HG03520 (cell line): ENCODE measurements around the gene NCOA4.
"Not testable (repeated sequence)": the region's sequence is repeated elsewhere in the genome, so short reads cannot be mapped to it uniquely, and the experiment has no call there.

Experiments
- ATAC-seq: cut with Tn5 transposase; IDR thresholded peaks from one replicate; pipeline ENCODE4 v1.9.1; 2021; ENCODE audit warnings: mild to moderate bottlenecking, moderate library complexity; ENCODE audit not compliant: unreplicated experiment

NCOA4 gene

GRCh38 chr10:46030091-46030937, at the start of gene NCOA4:
TSS of gene NCOA4 (minus strand) at chr10:46030623. CDS start at chr10:46016680, 13,943 bp downstream.
- peak; percentile 91 for ATAC-seq

DNA sequence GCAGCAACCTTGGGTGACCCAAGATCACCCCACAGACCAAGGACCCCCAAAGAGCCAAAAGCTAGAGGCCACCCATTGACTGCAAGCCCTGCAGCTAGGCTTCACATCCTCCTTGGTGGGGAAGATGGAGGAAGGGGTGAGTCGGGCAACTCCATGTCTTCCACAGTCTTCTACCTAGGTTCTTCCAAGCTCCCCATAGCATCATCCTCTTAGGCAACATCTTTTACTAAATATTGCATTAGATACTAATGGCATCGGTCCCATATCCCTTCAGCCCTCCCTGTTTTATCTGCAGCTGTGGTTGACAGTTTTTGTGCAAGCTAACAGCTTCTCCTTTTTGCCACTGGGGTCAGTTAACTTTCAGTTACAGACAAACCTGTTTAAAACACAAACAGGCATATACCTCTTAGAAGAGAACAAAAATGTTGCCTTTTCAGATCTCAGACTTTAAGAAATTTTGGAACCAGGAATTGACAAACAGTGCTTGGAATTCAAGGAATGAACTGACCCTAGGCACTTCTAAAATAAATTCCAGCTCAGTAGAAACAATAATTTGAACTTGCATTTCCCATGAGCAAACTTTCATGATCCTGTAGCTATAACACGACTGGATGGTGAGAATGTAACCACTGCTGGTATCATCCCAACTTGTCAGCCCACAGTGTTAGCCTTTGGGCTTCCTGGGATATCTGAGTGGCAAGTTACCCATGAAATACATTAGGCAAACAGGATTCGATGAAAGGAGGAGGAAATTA, 49.6 kb upstream of the NCOA4 start:
- no peak for ATAC-seq

GRCh38 chr10:46077731-46078413, 47.4 kb upstream of the NCOA4 start:
- no peak for ATAC-seq

- no peak for ATAC-seq
Observed at GRCh38 chr10:46077141-46077554, 46.7 kb upstream of the NCOA4 start.

GRCh38 chr10:46075869-46076268, 45.4 kb upstream of the NCOA4 start:
- ATAC-seq, result no peak

GRCh38 chr10:46074196-46074946, 43.9 kb upstream of the NCOA4 start:
- no peak for ATAC-seq

DNA sequence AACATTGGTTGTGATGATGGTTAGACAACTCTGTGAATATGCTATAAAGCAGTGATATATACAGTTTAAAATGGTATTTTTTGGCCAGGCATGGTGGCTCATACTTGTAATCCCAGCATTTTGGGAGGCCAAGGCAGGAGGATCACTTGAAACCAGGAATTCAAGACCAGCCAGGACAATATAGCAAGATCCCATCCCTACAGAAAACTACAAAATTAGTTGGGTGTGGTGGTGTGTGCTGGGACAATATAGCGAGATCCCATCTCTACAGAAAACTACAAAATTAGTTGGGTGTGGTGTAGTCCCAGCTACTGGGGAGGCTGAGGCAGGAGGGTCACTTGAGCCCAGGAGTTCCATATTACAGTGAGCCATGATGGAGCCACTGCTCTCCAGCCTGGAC, 43.1 kb upstream of the NCOA4 start:
- ATAC-seq, result no peak

DNA sequence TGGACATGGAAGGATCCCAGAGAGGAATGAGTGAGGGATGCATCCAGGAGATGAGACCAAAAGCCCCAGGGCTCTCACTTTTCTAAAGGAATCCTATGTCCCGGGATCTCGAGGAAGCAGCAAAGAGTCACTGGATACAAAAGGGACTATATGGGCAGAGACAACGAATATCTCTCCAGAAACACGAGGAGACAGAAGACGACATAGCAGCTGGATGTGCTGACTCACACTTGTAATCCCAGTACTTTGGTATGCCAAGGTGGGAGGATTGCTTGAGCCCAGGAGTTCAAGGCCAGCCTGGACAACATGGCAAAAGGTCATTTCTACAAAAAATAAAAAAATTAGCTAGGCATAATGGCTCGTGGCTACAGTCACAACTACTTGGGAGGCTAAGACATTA, 40.3 kb upstream of the NCOA4 start:
- ATAC-seq, result no peak

- no peak for ATAC-seq
Observed at GRCh38 chr10:46069771-46070463, 39.5 kb upstream of the NCOA4 start.

- no peak for ATAC-seq
Observed at GRCh38 chr10:46068905-46069304, 38.5 kb upstream of the NCOA4 start.

DNA sequence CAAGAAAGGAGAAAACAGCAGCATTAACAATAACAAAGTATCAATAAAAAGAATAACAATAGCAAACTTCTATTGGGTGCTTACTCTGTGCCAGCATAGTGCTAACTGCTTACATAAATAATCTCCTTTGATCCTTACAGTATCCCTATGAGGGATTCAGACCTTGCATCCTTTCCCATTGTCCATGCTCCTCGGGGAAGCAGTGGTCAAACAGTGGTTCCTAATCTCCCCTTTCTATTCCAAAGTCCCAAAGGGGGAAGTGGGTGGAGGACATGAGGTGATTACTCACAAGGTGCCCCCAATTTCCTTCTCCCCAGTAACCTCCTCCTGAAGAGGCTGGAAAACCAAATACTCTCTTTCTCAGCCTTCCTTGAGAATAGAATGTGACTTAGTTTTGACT, 37.7 kb upstream of the NCOA4 start:
- ATAC-seq, result no peak

DNA sequence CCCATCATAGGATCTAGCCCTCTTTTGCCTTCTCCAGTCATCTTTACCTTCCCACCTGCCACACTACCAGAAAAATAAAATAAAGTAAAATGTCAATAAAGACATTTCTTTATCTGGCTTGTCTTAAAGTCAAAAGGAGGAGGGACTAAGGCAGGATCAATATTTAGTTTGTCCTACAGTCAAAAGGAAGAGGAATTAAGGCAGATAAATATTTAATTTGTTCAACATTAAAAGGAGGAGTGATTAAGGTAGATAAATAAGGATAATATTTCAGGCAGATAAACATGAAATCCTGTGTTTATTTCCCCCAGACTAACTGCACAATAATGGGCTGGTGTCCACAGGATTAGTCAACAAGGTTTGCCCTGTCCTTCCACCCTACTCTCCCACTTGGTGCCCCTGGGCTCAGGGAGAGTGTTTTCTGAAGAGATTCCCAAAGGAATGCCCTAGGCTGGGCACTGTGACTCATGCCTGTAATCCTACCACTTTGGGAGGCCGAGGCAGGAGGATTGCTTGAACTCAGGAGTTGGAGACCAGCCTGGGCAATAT, 33.9 kb upstream of the NCOA4 start:
- ATAC-seq, result no peak

DNA sequence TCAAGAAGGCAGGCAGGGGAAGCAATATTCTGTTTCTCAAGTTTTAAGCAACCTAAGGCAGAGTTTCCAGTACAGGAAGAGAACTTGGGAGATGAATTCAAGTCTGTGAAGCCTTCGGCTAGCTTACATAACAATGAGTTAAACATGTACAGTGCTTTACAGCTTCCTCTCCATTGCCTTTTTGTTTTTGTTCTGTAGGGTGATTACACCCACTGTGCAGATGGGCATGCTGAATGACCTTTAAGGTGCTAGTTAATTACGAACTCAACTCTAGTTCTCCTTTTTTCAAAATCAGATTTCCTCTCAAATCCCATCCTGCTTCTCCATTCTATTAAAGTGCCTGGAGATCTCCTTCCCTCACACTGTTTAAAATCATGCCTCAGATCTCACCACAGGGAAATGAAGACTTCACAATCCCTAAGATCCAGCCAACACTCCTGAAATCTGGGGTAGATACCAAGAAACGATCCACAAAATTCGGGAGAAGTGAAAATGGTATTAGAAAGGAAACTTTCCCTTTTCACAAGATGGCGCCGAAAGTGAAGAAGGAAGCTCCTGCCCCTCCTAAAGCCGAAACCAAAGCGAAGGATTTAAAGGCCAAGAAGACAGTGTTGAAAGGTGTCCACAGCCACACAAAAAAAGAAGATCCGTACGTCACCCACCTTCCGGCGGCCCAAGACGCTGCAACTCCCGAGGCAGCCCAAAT, 32.5 kb upstream of the NCOA4 start:
- no peak for ATAC-seq

GRCh38 chr10:46060706-46061105, 30.3 kb upstream of the NCOA4 start:
- ATAC-seq, result no peak

- not testable (repeated sequence) for ATAC-seq
Observed at GRCh38 chr10:46057927-46058326, 27.5 kb upstream of the NCOA4 start.

DNA sequence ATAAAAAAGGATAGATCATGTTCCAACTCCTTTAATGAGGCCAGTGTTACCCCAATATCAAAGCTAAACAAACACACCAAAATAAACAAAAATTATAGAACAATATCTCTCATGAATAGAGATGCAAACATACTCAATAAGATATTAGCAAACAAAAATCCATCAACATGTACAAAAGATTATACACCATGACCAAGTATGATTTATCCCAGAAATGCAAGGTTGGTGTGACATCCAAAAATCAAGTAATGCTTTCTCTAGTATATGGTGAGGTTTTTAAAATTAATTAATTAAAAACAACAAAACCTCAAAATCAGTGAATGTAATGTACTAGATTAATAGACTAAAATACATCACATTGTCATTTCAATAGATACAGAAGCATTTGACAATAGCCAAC, 26.6 kb upstream of the NCOA4 start:
- no peak for ATAC-seq

GRCh38 chr10:46055771-46056170, 25.3 kb upstream of the NCOA4 start:
- ATAC-seq, result no peak

- no peak for ATAC-seq
Observed at GRCh38 chr10:46053534-46054434, 23.4 kb upstream of the NCOA4 start.
